MCF 10A (cell line): ENCODE results near the gene PHLDB3. TPM values are rescaled to one million over a fixed set of nuclear protein-coding genes. Genes with fewer than 3 reads are reported as not detected.

Source experiments
- BruUV-seq: library from RNA; stranded (reverse); fragments of 400-500 nt; replicated peaks from 2 replicates; lab custom pipeline; 2021; lab: Mats Ljungman, UMichigan
- CTCF ChIA-PET: fragments of 300-600 bp; sonication (Branson Sonifier 250); formaldehyde crosslinking; extraction: SDS; loops from one replicate; lab custom pipeline; 2021; ENCODE audit warnings: antibody characterized with exemption, inconsistent platforms; lab: Yijun Ruan, JAX
- POLR2A ChIA-PET: fragments of 300-600, 350-650 bp; sonication (Branson Sonifier 250); formaldehyde crosslinking; extraction: SDS; loops from one replicate; lab custom pipeline; 2020; ENCODE audit warnings: antibody characterized with exemption, inconsistent platforms; lab: Yijun Ruan, JAX
- DNase-seq: peaks from one replicate; pipeline ENCODE4 v3.0.0-alpha.2; 2018; ENCODE audit not compliant: unreplicated experiment
- H3K27ac Mint-ChIP-seq: one replicate; pipeline ENCODE4 v1.8.0; 2022; ENCODE audit warnings: mild to moderate bottlenecking, low read depth, mixed read lengths; ENCODE audit not compliant: unreplicated experiment
- H3K27me3 Mint-ChIP-seq: one replicate; pipeline ENCODE4 v1.8.0; 2022; ENCODE audit warnings: mixed read lengths; ENCODE audit not compliant: insufficient read depth, unreplicated experiment
- H3K36me3 Mint-ChIP-seq: one replicate; pipeline ENCODE4 v1.8.0; 2022; ENCODE audit warnings: mild to moderate bottlenecking, moderate library complexity, mixed read lengths; ENCODE audit not compliant: insufficient read depth, unreplicated experiment
- H3K4me1 Mint-ChIP-seq: one replicate; pipeline ENCODE4 v1.8.0; 2022; ENCODE audit warnings: mixed read lengths; ENCODE audit not compliant: insufficient read depth, unreplicated experiment
- H3K4me3 Mint-ChIP-seq: one replicate; pipeline ENCODE4 v1.8.0; 2022; ENCODE audit warnings: mild to moderate bottlenecking, moderate library complexity, mixed read lengths; ENCODE audit not compliant: unreplicated experiment
- H3K9me3 Mint-ChIP-seq: one replicate; pipeline ENCODE4 v1.8.0; 2022; ENCODE audit warnings: mixed read lengths; ENCODE audit not compliant: unreplicated experiment
- intact Hi-C: fragments of 100-400 bp; cut with micrococcal nuclease; formaldehyde crosslinking; loops from 2 replicates; pipeline ENCODE4 v1.14.1; 2022
- total RNA-seq: library from RNA; stranded (reverse); gene quantifications from 2 replicates; pipeline ENCODE4 v1.2.3, GENCODE V29; 2022
- TF ChIP-seq, protein P1 (sequence below): fragments of 200-600 bp; IDR thresholded peaks from one replicate; pipeline ENCODE4 v1.8.0; 2022; ENCODE audit warnings: antibody characterized with exemption, mild to moderate bottlenecking; ENCODE audit not compliant: unreplicated experiment

The PHLDB3 gene
- total RNA-seq, 1 experiment from 2014 or later = 11.8 TPM

DNA sequence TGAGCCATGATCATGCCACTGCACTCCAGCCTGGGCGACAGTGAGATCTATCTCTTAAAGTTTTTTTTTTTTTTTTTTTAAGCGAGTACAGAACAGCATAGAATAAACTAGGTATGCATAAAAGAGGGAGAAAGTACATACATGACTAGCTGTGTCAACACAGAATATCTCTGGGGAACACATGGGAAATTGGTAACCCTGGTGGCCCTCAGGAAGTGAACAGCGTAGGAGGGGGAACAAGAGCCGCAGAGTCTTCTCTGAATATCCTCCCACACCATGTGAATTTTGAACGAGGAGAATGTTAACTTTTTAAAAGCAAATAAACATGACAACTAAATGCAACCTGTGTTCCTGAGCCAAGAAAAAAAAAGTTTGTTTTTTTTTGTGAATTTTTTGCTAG lies 15.2 kb downstream of the PHLDB3 start:
- H3K9me3 Mint-ChIP-seq = no peaks in the 10 kb centered on the region
- TF ChIP-seq, protein P1, sequence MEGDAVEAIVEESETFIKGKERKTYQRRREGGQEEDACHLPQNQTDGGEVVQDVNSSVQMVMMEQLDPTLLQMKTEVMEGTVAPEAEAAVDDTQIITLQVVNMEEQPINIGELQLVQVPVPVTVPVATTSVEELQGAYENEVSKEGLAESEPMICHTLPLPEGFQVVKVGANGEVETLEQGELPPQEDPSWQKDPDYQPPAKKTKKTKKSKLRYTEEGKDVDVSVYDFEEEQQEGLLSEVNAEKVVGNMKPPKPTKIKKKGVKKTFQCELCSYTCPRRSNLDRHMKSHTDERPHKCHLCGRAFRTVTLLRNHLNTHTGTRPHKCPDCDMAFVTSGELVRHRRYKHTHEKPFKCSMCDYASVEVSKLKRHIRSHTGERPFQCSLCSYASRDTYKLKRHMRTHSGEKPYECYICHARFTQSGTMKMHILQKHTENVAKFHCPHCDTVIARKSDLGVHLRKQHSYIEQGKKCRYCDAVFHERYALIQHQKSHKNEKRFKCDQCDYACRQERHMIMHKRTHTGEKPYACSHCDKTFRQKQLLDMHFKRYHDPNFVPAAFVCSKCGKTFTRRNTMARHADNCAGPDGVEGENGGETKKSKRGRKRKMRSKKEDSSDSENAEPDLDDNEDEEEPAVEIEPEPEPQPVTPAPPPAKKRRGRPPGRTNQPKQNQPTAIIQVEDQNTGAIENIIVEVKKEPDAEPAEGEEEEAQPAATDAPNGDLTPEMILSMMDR = no peak
- H3K27ac Mint-ChIP-seq = no peak overlapping the region
- no peak overlapping the region for H3K4me3 Mint-ChIP-seq
- ChIA-PET CTCF (no interaction called here), POLR2A (no interaction called here)
- no peaks in the 10 kb centered on the region for H3K36me3 Mint-ChIP-seq
- H3K4me1 Mint-ChIP-seq = no peaks in the 10 kb centered on the region
- intact Hi-C loops = no loop called here
- no peaks in the 10 kb centered on the region for H3K27me3 Mint-ChIP-seq
- BruUV-seq = no TSS peak
- no peak for DNase-seq

DNA sequence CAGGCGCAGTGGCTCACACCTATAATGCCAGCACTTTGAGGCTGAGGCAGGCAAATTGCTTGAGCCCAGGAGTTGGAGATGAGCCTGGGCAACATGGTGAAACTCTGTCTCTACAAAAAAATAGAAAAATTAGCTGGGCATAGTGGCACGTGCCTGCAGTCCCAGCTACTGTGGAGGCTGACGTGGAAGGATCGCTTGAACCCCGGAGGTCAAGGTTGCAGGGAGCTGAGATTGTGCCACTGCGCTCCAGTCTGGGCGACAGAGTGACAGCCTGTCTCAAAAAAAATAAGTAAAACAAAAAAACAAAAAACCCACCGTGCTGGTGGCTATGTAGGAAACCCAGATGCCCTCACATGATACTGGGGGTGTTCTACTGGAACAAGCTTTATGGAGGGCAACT lies 16.4 kb downstream of the PHLDB3 start:
- Mint-ChIP-seq H3K27me3 (no peaks in the 10 kb centered on the region), H3K36me3 (no peaks in the 10 kb centered on the region), H3K27ac (no peak overlapping the region), H3K9me3 (no peaks in the 10 kb centered on the region), H3K4me3 (no peak overlapping the region), H3K4me1 (no peaks in the 10 kb centered on the region)
- no peak for DNase-seq
- intact Hi-C loops = no loop called here
- ChIA-PET POLR2A (no interaction called here), CTCF (no interaction called here)
- BruUV-seq = no TSS peak
- TF ChIP-seq, protein P1 = no peak

DNA sequence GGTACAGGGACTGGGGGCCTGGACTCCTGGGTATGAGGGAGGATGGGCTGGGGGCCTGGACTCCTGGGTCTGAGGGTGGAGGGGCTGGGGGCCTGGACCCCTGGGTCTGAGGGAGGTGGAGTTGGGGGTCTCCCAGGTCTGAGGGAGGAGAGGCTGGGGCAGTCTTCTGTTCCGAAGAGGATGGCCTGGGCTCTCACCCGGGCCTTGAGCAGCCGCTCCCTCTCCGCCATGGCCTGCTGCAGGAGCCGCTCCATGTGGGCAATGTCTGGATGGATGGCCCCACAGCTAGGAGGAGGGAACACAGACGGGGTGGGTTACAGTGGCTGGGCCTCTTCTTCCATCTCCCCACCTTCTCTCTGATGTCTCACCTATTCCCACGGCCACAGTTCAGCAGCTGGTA lies 18.1 kb downstream of the PHLDB3 start:
- H3K4me1 Mint-ChIP-seq = no peaks in the 10 kb centered on the region
- intact Hi-C loops = no loop called here
- TF ChIP-seq, protein P1 = no peak
- H3K9me3 Mint-ChIP-seq = no peaks in the 10 kb centered on the region
- BruUV-seq = no TSS peak
- H3K4me3 Mint-ChIP-seq = no peak overlapping the region
- no peak overlapping the region for H3K27ac Mint-ChIP-seq
- DNase-seq = no peak
- H3K27me3 Mint-ChIP-seq = no peaks in the 10 kb centered on the region
- ChIA-PET CTCF (no interaction called here), POLR2A (no interaction called here)
- no peaks in the 10 kb centered on the region for H3K36me3 Mint-ChIP-seq

DNA sequence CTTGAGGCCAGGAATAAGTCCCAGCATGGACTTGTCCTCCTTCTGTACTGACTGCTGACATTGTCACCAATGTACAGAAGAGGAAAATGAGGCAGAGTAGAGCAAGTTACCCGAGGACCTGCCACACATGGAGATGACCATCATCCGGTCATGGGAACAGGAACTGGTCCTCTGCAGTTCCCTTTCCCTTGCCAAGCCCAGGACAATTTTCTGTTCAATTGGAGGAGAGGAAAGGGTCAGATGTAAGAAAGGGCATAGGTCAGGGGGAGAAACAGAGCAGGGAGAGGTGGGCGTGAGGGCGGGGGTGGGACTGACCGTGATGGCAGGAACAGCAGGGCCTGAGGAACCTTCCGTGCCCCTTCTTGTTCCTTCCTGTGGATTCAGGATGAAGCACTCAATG lies 18.6 kb downstream of the PHLDB3 start:
- intact Hi-C loops = no loop called here
- Mint-ChIP-seq H3K36me3 (no peaks in the 10 kb centered on the region), H3K4me1 (no peaks in the 10 kb centered on the region), H3K27ac (no peak overlapping the region), H3K4me3 (no peak overlapping the region), H3K9me3 (no peaks in the 10 kb centered on the region), H3K27me3 (no peaks in the 10 kb centered on the region)
- CTCF ChIA-PET = no interaction called here
- POLR2A ChIA-PET = no interaction called here
- TF ChIP-seq, protein P1 = no peak
- DNase-seq = no peak
- BruUV-seq = no TSS peak
